WTC11 (cell line): ENCODE results near the gene MIP. TPM values are rescaled to one million over a fixed set of nuclear protein-coding genes. Genes with fewer than 3 reads are reported as not detected.

Source experiments
- ATAC-seq: fragments of 200-7000 bp; cut with Tn5 transposase; 2 replicates; pipeline ENCODE4 v1.10.0; 2021; ENCODE audit warnings: mild to moderate bottlenecking, moderate library complexity
- CTCF ChIA-PET: fragments of 300-600 bp; sonication (Branson Sonifier 250); formaldehyde crosslinking; loops from one replicate; lab custom pipeline; 2021; ENCODE audit warnings: antibody characterized with exemption; lab: Charles Lee
- POLR2A ChIA-PET: fragments of 350-600 bp; sonication (Branson Sonifier 250); formaldehyde crosslinking; loops from one replicate; lab custom pipeline; 2021; ENCODE audit warnings: antibody characterized with exemption; lab: Charles Lee
- DNase-seq: peaks from one replicate; pipeline ENCODE4 v3.0.0; 2021; ENCODE audit warnings: low spot score
- H3K27ac Mint-ChIP-seq: 2 replicates; pipeline ENCODE4 v1.8.0; 2021; ENCODE audit warnings: mixed read lengths
- H3K27me3 Mint-ChIP-seq: 2 replicates; pipeline ENCODE4 v1.8.0; 2021; ENCODE audit warnings: low read depth, mild to moderate bottlenecking, moderate library complexity, mixed read lengths
- H3K36me3 Mint-ChIP-seq: 2 replicates; pipeline ENCODE4 v1.8.0; 2021; ENCODE audit warnings: mixed read lengths
- H3K4me1 Mint-ChIP-seq: 2 replicates; pipeline ENCODE4 v1.8.0; 2022; ENCODE audit warnings: mixed read lengths
- H3K4me3 Mint-ChIP-seq: 2 replicates; pipeline ENCODE4 v1.8.0; 2021; ENCODE audit warnings: mild to moderate bottlenecking, moderate library complexity, mixed read lengths
- H3K9me3 Mint-ChIP-seq: 2 replicates; pipeline ENCODE4 v1.8.0; 2021; ENCODE audit warnings: mixed read lengths
- CBFB ChIP-seq: sonication (generic); formaldehyde crosslinking; IDR thresholded peaks from 2 replicates; pipeline ENCODE4 v1.8.1; 2022; ENCODE audit warnings: mild to moderate bottlenecking, low read depth, missing genetic modification reagents
- CREM ChIP-seq: sonication (generic); formaldehyde crosslinking; IDR thresholded peaks from 2 replicates; pipeline ENCODE4 v1.8.1; 2022; ENCODE audit warnings: mild to moderate bottlenecking, missing genetic modification reagents, moderate library complexity
- FOXJ3 ChIP-seq: sonication (generic); formaldehyde crosslinking; IDR thresholded peaks from 2 replicates; pipeline ENCODE4 v1.9.0; 2021; ENCODE audit warnings: missing genetic modification reagents, mild to moderate bottlenecking, borderline replicate concordance
- NFATC4 ChIP-seq: fragments of 250-450 bp; sonication (Bioruptor Pico); IDR thresholded peaks from 2 replicates; pipeline ENCODE4 v1.9.0; 2021; ENCODE audit warnings: mild to moderate bottlenecking
- NFE2L1 ChIP-seq: sonication (generic); formaldehyde crosslinking; IDR thresholded peaks from 2 replicates; pipeline ENCODE4 v1.8.1; 2023; ENCODE audit warnings: missing genetic modification reagents
- PRDM15 ChIP-seq: sonication (generic); formaldehyde crosslinking; IDR thresholded peaks from 2 replicates; pipeline ENCODE4 v1.8.0; 2022; ENCODE audit warnings: missing genetic modification reagents
- RELA ChIP-seq: sonication (generic); formaldehyde crosslinking; IDR thresholded peaks from 2 replicates; pipeline ENCODE4 v1.8.1; 2022; ENCODE audit warnings: missing genetic modification reagents, mild to moderate bottlenecking, borderline replicate concordance
- SOX15 ChIP-seq: fragments of 250-450 bp; sonication (Bioruptor Pico); IDR thresholded peaks from 2 replicates; pipeline ENCODE4 v1.9.0; 2021; ENCODE audit warnings: mild to moderate bottlenecking
- SP1 ChIP-seq: sonication (generic); formaldehyde crosslinking; conservative IDR thresholded peaks from 2 replicates; pipeline ENCODE4 v1.8.1; 2022; ENCODE audit warnings: missing genetic modification reagents
- TCF7 ChIP-seq: sonication (generic); formaldehyde crosslinking; IDR thresholded peaks from 2 replicates; pipeline ENCODE4 v1.8.0; 2022; ENCODE audit warnings: mild to moderate bottlenecking, low read depth, missing genetic modification reagents, moderate library complexity
- TEAD1 ChIP-seq: sonication (generic); formaldehyde crosslinking; IDR thresholded peaks from 2 replicates; pipeline ENCODE4 v1.8.0; 2022; ENCODE audit warnings: mild to moderate bottlenecking, missing genetic modification reagents
- TP53 ChIP-seq: sonication (generic); formaldehyde crosslinking; IDR thresholded peaks from 2 replicates; pipeline ENCODE4 v1.8.1; 2023; ENCODE audit warnings: mild to moderate bottlenecking, missing genetic modification reagents
- USF2 ChIP-seq: sonication (generic); formaldehyde crosslinking; IDR thresholded peaks from 2 replicates; pipeline ENCODE4 v1.8.1; 2023; ENCODE audit warnings: mild to moderate bottlenecking, missing genetic modification reagents, moderate library complexity
- ZBTB21 ChIP-seq: sonication (generic); formaldehyde crosslinking; IDR thresholded peaks from 2 replicates; pipeline ENCODE4 v1.8.1; 2023; ENCODE audit warnings: mild to moderate bottlenecking, missing genetic modification reagents, borderline replicate concordance
- ZMAT4 ChIP-seq: fragments of 250-450 bp; sonication (Bioruptor Pico); IDR thresholded peaks from 2 replicates; pipeline ENCODE4 v1.9.0; 2021; ENCODE audit warnings: mild to moderate bottlenecking
- ZNF317 ChIP-seq: sonication (generic); formaldehyde crosslinking; IDR thresholded peaks from 2 replicates; pipeline ENCODE4 v1.8.1; 2023; ENCODE audit warnings: low read depth, mild to moderate bottlenecking, moderate library complexity, missing genetic modification reagents, borderline replicate concordance
- ZNF416 ChIP-seq: fragments of 250-450 bp; sonication (Bioruptor Pico); IDR thresholded peaks from 2 replicates; pipeline ENCODE4 v1.9.0; 2021; ENCODE audit warnings: mild to moderate bottlenecking, inconsistent platforms
- ZNF423 ChIP-seq: fragments of 250-450 bp; sonication (Bioruptor Pico); IDR thresholded peaks from 2 replicates; pipeline ENCODE4 v2.1.2; 2022; ENCODE audit warnings: mild to moderate bottlenecking, moderate library complexity
- total RNA-seq: library from RNA; stranded (reverse); gene quantifications from 3 replicates; pipeline ENCODE4 v1.2.3, GENCODE V29; 2021
- TF ChIP-seq, protein P1 (sequence below): sonication (generic); formaldehyde crosslinking; IDR thresholded peaks from 2 replicates; pipeline ENCODE4 v1.8.1; 2023; ENCODE audit warnings: mild to moderate bottlenecking, missing genetic modification reagents, moderate library complexity
- TF ChIP-seq, protein P2 (sequence below): fragments of 250-450 bp; sonication (Bioruptor Pico); IDR thresholded peaks from 2 replicates; pipeline ENCODE4 v2.1.2; 2022; ENCODE audit warnings: mild to moderate bottlenecking, moderate library complexity
- TF ChIP-seq, protein P3 (sequence below): sonication (generic); formaldehyde crosslinking; IDR thresholded peaks from 2 replicates; pipeline ENCODE4 v1.8.0; 2022; ENCODE audit warnings: mild to moderate bottlenecking, missing genetic modification reagents

MIP gene
- total RNA-seq, 1 experiment from 2014 or later = not detected

GRCh38 chr12:56477521-56478225 is 23.2 kb upstream of the MIP start:
- Mint-ChIP-seq H3K4me3 (no peak overlapping the region), H3K27me3 (no peaks in the 10 kb centered on the region), H3K4me1 (no peaks in the 10 kb centered on the region), H3K27ac (no peak overlapping the region), H3K9me3 (no peaks in the 10 kb centered on the region), H3K36me3 (peaks cover 8% of the 10 kb centered on the region; the same call in 1 of the 2 replicates)
- ATAC-seq (no peak), DNase-seq (no peak)
- CTCF ChIA-PET = no interaction called here
- POLR2A ChIA-PET = interaction anchor here (0.6 kb wide), 1 partner anchor 52 kb away, joined by 4 read pairs; no protein-coding TSS in a partner anchor
- TF ChIP-seq ZNF423 (no peak), ZMAT4 (no peak), NFE2L1 (CRISPR knock-in tag) (no peak), ZNF416 (CRISPR knock-in tag) (no peak), SOX15 (CRISPR knock-in tag) (no peak)

DNA sequence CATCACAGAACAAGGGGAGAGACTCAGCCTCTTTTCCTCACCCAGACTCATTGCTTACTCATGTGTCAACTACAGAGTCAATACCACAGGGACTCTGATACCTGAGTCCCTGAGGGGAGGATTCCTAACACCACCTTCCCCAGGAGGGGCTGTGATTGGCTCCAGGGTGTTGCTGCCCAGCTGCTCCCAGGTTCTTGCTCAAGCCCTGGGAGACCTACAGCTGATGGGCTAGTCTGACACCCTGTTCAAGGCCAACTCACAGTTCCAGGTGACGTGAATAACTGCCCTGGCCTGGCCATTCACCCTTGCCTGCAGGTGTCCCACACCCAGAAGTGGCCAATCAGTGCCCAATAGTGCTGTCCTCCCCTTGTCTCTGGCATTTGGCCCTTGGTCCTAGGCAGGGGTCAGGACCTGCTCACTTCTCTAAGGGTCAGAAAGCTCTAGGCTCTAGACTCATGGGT is 22.5 kb upstream of the MIP start:
- no peak overlapping the region for H3K4me3 Mint-ChIP-seq
- peaks cover 11% of the 10 kb centered on the region for H3K36me3 Mint-ChIP-seq
- no peaks in the 10 kb centered on the region for H3K4me1 Mint-ChIP-seq
- no peak overlapping the region for H3K27ac Mint-ChIP-seq
- no peaks in the 10 kb centered on the region for H3K9me3 Mint-ChIP-seq
- POLR2A ChIA-PET = interaction anchor here (0.7 kb wide), 2 partner anchors 223 to 1040 kb away, joined by 5 to 8 read pairs; no protein-coding TSS in a partner anchor
- TF ChIP-seq, protein P1, sequence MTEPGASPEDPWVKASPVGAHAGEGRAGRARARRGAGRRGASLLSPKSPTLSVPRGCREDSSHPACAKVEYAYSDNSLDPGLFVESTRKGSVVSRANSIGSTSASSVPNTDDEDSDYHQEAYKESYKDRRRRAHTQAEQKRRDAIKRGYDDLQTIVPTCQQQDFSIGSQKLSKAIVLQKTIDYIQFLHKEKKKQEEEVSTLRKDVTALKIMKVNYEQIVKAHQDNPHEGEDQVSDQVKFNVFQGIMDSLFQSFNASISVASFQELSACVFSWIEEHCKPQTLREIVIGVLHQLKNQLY = no peak
- TF ChIP-seq, protein P2, sequence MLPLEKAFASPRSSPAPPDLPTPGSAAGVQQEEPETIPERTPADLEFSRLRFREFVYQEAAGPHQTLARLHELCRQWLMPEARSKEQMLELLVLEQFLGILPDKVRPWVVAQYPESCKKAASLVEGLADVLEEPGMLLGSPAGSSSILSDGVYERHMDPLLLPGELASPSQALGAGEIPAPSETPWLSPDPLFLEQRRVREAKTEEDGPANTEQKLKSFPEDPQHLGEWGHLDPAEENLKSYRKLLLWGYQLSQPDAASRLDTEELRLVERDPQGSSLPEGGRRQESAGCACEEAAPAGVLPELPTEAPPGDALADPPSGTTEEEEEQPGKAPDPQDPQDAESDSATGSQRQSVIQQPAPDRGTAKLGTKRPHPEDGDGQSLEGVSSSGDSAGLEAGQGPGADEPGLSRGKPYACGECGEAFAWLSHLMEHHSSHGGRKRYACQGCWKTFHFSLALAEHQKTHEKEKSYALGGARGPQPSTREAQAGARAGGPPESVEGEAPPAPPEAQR (CRISPR knock-in tag) = no peak
- TF ChIP-seq FOXJ3 (CRISPR knock-in tag) = no peak
- TF ChIP-seq PRDM15 (CRISPR knock-in tag) = no peak
- no peak for TF ChIP-seq ZNF317 (CRISPR knock-in tag)
- TF ChIP-seq ZNF416 (CRISPR knock-in tag) = no peak
- TF ChIP-seq CBFB (CRISPR knock-in tag) = no peak
- no peak for TF ChIP-seq TP53 (CRISPR knock-in tag)
- no peak for TF ChIP-seq ZBTB21 (CRISPR knock-in tag)
- no peak for TF ChIP-seq NFATC4 (CRISPR knock-in tag)
- TF ChIP-seq, protein P3, sequence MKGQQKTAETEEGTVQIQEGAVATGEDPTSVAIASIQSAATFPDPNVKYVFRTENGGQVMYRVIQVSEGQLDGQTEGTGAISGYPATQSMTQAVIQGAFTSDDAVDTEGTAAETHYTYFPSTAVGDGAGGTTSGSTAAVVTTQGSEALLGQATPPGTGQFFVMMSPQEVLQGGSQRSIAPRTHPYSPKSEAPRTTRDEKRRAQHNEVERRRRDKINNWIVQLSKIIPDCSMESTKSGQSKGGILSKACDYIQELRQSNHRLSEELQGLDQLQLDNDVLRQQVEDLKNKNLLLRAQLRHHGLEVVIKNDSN (CRISPR knock-in tag) = no peak
- TF ChIP-seq RELA = no peak
- TF ChIP-seq CREM (CRISPR knock-in tag) = no peak
- TF ChIP-seq USF2 (CRISPR knock-in tag) = no peak
- TF ChIP-seq TCF7 = no peak
- no peak for TF ChIP-seq SP1 (CRISPR knock-in tag)
- TF ChIP-seq TEAD1 (CRISPR knock-in tag) = no peak
- H3K27me3 Mint-ChIP-seq = no peaks in the 10 kb centered on the region
- peak; percentile 44 for ATAC-seq
- DNase-seq = no peak
- CTCF ChIA-PET = interaction anchor here (1.2 kb wide), 1 partner anchor 14 kb away, joined by 4 read pairs; no protein-coding TSS in a partner anchor
